K562 (cell line): ENCODE data around the gene SPHK2. TPM values are rescaled to one million over a fixed set of nuclear protein-coding genes. Genes with fewer than 3 reads are reported as not detected.
A peak's percentile ranks its signal among the peaks of the same experiment; 100 is the strongest.

Source experiments
- CHAMP1 ChIP-seq: fragments of 450-650 bp; IDR thresholded peaks from 2 replicates; pipeline ENCODE4 v1.6.1; 2016; ENCODE audit warnings: mild to moderate bottlenecking
- DPF2 ChIP-seq: fragments of 450-650 bp; IDR thresholded peaks from 2 replicates; pipeline ENCODE4 v1.6.1; 2016
- ETS1 ChIP-seq: conservative IDR thresholded peaks from 2 replicates; pipeline ENCODE4 v1.6.1; 2011; ENCODE audit warnings: low read depth, mild to moderate bottlenecking, low read length; ENCODE audit not compliant: control insufficient read depth
- GABPA ChIP-seq: fragments of 200-800 bp; sonication (Bioruptor generic); conservative IDR thresholded peaks from 2 replicates; pipeline ENCODE4 v1.6.1; 2016; ENCODE audit warnings: low read depth, missing genetic modification characterization, missing compliant biosample characterization
- JUNB ChIP-seq: fragments of 450-650 bp; formaldehyde crosslinking; conservative IDR thresholded peaks from 2 replicates; pipeline ENCODE4 v1.4.0; 2020; ENCODE audit warnings: mild to moderate bottlenecking
- KDM1A ChIP-seq, 2 experiments: fragments of 450-650 bp; IDR thresholded peaks; 2 replicates each; pipeline ENCODE4 v1.6.1; 2016; ENCODE audit warnings: mild to moderate bottlenecking in 2 of 2
- L3MBTL2 ChIP-seq: fragments of 450-650 bp; IDR thresholded peaks from 2 replicates; pipeline ENCODE4 v1.6.1; 2016; ENCODE audit warnings: mild to moderate bottlenecking, moderate library complexity
- MCM2 ChIP-seq: fragments of 450-650 bp; IDR thresholded peaks from 2 replicates; pipeline ENCODE4 v1.6.1; 2017; ENCODE audit warnings: low read depth, mild to moderate bottlenecking
- MLLT1 ChIP-seq, 2 experiments: fragments of 450-650 bp; IDR thresholded peaks; 2 replicates each; pipeline ENCODE4 v1.6.1; 2016
- NFE2 ChIP-seq: IDR thresholded peaks from 2 replicates; pipeline ENCODE4 v1.6.1; 2014; ENCODE audit warnings: antibody characterized with exemption, low read depth
- NR1H2 ChIP-seq: sonication (generic); formaldehyde crosslinking; IDR thresholded peaks from 2 replicates; pipeline ENCODE4 v1.4.0; 2020; ENCODE audit warnings: mild to moderate bottlenecking, missing genetic modification reagents
- POLR2AphosphoS5 ChIP-seq: IDR thresholded peaks from 2 replicates; pipeline ENCODE4 v1.6.1; 2011; ENCODE audit warnings: mild to moderate bottlenecking, low read depth, low read length, moderate library complexity; ENCODE audit not compliant: control insufficient read depth, insufficient read depth
- POLR2G ChIP-seq: fragments of 200-400 bp; formaldehyde crosslinking; IDR thresholded peaks from 2 replicates; pipeline ENCODE4 v1.6.1; 2017; ENCODE audit warnings: low read depth, mild to moderate bottlenecking, antibody characterized with exemption, low read length, moderate library complexity
- SRF ChIP-seq, 2 experiments: fragments of 250-450, 450-650 bp in 1 of 2; sonication (Bioruptor Pico) in 1 of 2; sonication (generic) in 1 of 2; formaldehyde crosslinking; IDR thresholded peaks; 2 replicates each; pipeline versions ENCODE4 v1.5.0 to v1.5.1; 2020 to 2022; ENCODE audit warnings: mild to moderate bottlenecking in 1 of 2, missing genetic modification reagents in 1 of 2
- TARDBP ChIP-seq: fragments of 450-650 bp; IDR thresholded peaks from 2 replicates; pipeline ENCODE4 v1.6.1; 2016
- ZKSCAN1 ChIP-seq: fragments of 150-350 bp; IDR thresholded peaks from 2 replicates; pipeline ENCODE4 v1.6.1; 2016; ENCODE audit warnings: low read depth, low read length
- ZNF217 ChIP-seq: sonication (generic); formaldehyde crosslinking; IDR thresholded peaks from 2 replicates; pipeline ENCODE4 v1.8.0; 2022; ENCODE audit warnings: mild to moderate bottlenecking, missing genetic modification reagents
- ZNF277 ChIP-seq: fragments of 250-450 bp; sonication (Bioruptor Pico); IDR thresholded peaks from 2 replicates; pipeline ENCODE4 v1.8.0; 2022; ENCODE audit warnings: inconsistent platforms, mild to moderate bottlenecking, moderate library complexity, borderline replicate concordance
- ZNF316 ChIP-seq: fragments of 450-650 bp; IDR thresholded peaks from 2 replicates; pipeline ENCODE4 v1.6.1; 2016
- ZNF507 ChIP-seq: conservative IDR thresholded peaks from 2 replicates; pipeline ENCODE4 v1.6.1; 2017; ENCODE audit warnings: missing genetic modification characterization, missing compliant biosample characterization
- ZNF830 ChIP-seq: fragments of 250-450 bp; sonication (Bioruptor Pico); IDR thresholded peaks from 2 replicates; pipeline ENCODE4 v1.5.0; 2021; ENCODE audit warnings: mild to moderate bottlenecking
- polyA plus RNA-seq, 8 experiments: library from polyadenylated mRNA; depleted of rRNA in 4 of 8; stranded (reverse) in 5 of 8; unstranded in 3 of 8; fragments of >200 nt; fragmentation: Nextera tagmentation in 2 of 8; fragmentation: Illumina TruSeq in 1 of 8; extraction: Ambion mirVana in 2 of 8; extraction: Trizol in 1 of 8; gene quantifications; 2 replicates each; pipeline versions ENCODE4 v1.2.1 to v1.2.3, GENCODE V29; 2011 to 2014; ENCODE audit warnings: inconsistent platforms in 1 of 8, missing spikeins in 1 of 8
- total RNA-seq, 7 experiments: library from RNA; depleted of rRNA in 6 of 7; stranded (reverse); fragments of >200 nt in 6 of 7; fragmentation: Illumina TruSeq in 2 of 7; extraction: Trizol in 2 of 7; gene quantifications; 2 replicates each; pipeline versions ENCODE4 v1.2.1 to v1.2.3, GENCODE V29; 2011 to 2021; ENCODE audit warnings: low replicate concordance in 1 of 7
- TF ChIP-seq, protein P1 (sequence below): fragments of 250-450 bp; sonication (Bioruptor Pico); IDR thresholded peaks from 2 replicates; pipeline ENCODE4 v1.8.0; 2022; ENCODE audit warnings: moderate library complexity, mild to moderate bottlenecking, inconsistent platforms

SPHK2 gene
- total and polyA plus RNA-seq, 9 of the 15 experiments (the other 6 are each of a cell fraction or from before 2014, with no cell fraction given), result 0.10 to 15.2 (median 2.9) TPM

DNA sequence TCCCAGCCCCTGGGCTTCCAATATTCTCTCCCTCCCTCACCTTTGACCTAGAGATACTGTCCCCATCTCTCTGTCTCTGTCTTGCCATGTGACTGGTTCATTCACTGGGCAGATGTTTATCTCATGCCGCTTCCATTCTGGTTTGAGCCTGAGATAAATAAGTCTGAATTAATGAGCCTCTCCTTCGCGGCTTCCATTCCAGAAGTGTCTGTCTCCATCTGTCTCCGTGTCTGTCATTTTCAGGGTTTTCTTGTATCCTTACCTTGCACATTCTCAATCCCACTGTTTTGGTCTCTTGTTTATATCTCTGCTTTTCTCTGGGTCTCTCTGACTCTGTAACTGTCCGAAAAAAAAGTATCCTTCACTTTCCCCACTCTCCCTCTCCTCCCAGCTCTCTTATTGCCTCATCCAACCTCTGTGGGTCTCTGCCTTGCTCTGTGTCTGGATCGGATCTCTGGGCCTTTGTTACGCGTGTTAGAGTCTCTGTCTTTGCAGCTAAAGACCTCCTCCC is 4.3 kb downstream of the SPHK2 start (continued):
- TF ChIP-seq, protein P1, sequence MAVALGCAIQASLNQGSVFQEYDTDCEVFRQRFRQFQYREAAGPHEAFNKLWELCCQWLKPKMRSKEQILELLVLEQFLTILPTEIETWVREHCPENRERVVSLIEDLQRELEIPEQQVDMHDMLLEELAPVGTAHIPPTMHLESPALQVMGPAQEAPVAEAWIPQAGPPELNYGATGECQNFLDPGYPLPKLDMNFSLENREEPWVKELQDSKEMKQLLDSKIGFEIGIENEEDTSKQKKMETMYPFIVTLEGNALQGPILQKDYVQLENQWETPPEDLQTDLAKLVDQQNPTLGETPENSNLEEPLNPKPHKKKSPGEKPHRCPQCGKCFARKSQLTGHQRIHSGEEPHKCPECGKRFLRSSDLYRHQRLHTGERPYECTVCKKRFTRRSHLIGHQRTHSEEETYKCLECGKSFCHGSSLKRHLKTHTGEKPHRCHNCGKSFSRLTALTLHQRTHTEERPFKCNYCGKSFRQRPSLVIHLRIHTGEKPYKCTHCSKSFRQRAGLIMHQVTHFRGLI, result no peak
- TF ChIP-seq CHAMP1 (no peak), ZNF830 (CRISPR knock-in tag) (no peak), ZNF316 (peak; percentile 58), MCM2 (no peak), TARDBP (no peak), POLR2G (no peak), L3MBTL2 (no peak; the same call in none of the 2 replicates), GABPA (tag) (0 out of 2 replicates have a peak, but pooled peaks have one; percentile 19), ZNF217 (CRISPR knock-in tag) (no peak), NR1H2 (CRISPR knock-in tag) (no peak), ZNF507 (tag) (no peak), JUNB (no peak), ETS1 (no peak), ZNF277 (CRISPR knock-in tag) (no peak), DPF2 (peak; percentile 63; the same call in 1 of the 2 replicates), POLR2AphosphoS5 (no peak), KDM1A (IDR thresholded peaks at IDR 0.05) (no peak), MLLT1 (IDR thresholded peaks at IDR 0.05) (peak; percentile 67 to 71; a peak in 2 of 4 replicates), SRF (CRISPR knock-in tag; IDR thresholded peaks at IDR 0.05) (no peak), NFE2 (no peak), ZKSCAN1 (no peak)
